Naive thymus-derived CD8-positive, alpha-beta T cell (primary cell): ENCODE measurements around the gene TUBG1. TPM values are rescaled to one million over a fixed set of nuclear protein-coding genes. Genes with fewer than 3 reads are reported as not detected.

Experiments
- ATAC-seq, 2 donors: fragments of 150-1000 bp; cut with Tn5 transposase in 1 of 2; sonication (Bioruptor Pico), chemical (Tn5 transposase) in 1 of 2; 1 replicate in 1 of 2; 2 replicates in 1 of 2; pipeline ENCODE4 v1.10.0; 2021; ENCODE audit warnings: mild to moderate bottlenecking in 2 of 2, moderate library complexity in 2 of 2
- POLR2A ChIA-PET: fragments of 350-600 bp; sonication (Branson Sonifier 250); formaldehyde crosslinking; loops from one replicate; lab custom pipeline; 2021; ENCODE audit warnings: antibody characterized with exemption; lab: Charles Lee
- DNase-seq, 10 donors: peaks; one replicate each; pipeline versions ENCODE4 v3.0.0 to v3.0.0-alpha.2; 2020 to 2022
- H3K27ac Mint-ChIP-seq, 10 donors: one replicate each; pipeline ENCODE4 v1.8.0; 2020 to 2022; ENCODE audit warnings: mild to moderate bottlenecking in 10 of 10, mixed read lengths in 10 of 10, moderate library complexity in 4 of 10, inconsistent platforms in 1 of 10
- H3K27me3 Mint-ChIP-seq, 5 donors: one replicate each; pipeline ENCODE4 v1.8.0; 2021 to 2022; ENCODE audit warnings: mixed read lengths in 5 of 5
- H3K36me3 Mint-ChIP-seq, 3 donors: one replicate each; pipeline ENCODE4 v1.8.0; 2020 to 2022; ENCODE audit warnings: mixed read lengths in 3 of 3, mild to moderate bottlenecking in 2 of 3, inconsistent platforms in 1 of 3
- H3K4me1 Mint-ChIP-seq, 4 donors: one replicate each; pipeline ENCODE4 v1.8.0; 2021 to 2022; ENCODE audit warnings: mixed read lengths in 4 of 4
- H3K4me3 Mint-ChIP-seq, 10 donors: one replicate each; pipeline ENCODE4 v1.8.0; 2020 to 2022; ENCODE audit warnings: mild to moderate bottlenecking in 10 of 10, mixed read lengths in 10 of 10, moderate library complexity in 6 of 10, inconsistent platforms in 1 of 10
- H3K9me3 Mint-ChIP-seq, 9 donors: one replicate each; pipeline ENCODE4 v1.8.0; 2020 to 2022; ENCODE audit warnings: mixed read lengths in 9 of 9, mild to moderate bottlenecking in 3 of 9, inconsistent platforms in 1 of 9, moderate library complexity in 1 of 9
- polyA plus RNA-seq, 3 donors: library from polyadenylated mRNA; unstranded; fragments of 300-500 nt; fragmentation: Illumina TruSeq; gene quantifications; one replicate each; pipeline ENCODE4 v1.2.3, GENCODE V29; 2021
- total RNA-seq, 8 experiments: library from RNA in 2 of 8; stranded (reverse) in 2 of 8; gene quantifications; one replicate each; pipeline ENCODE4 v1.2.3 and lab custom pipeline; 2021 to 2026

TUBG1 gene
- total and polyA plus RNA-seq, 5 experiments from 2014 or later, result 6.7 to 16.3 (median 10.3) TPM

DNA sequence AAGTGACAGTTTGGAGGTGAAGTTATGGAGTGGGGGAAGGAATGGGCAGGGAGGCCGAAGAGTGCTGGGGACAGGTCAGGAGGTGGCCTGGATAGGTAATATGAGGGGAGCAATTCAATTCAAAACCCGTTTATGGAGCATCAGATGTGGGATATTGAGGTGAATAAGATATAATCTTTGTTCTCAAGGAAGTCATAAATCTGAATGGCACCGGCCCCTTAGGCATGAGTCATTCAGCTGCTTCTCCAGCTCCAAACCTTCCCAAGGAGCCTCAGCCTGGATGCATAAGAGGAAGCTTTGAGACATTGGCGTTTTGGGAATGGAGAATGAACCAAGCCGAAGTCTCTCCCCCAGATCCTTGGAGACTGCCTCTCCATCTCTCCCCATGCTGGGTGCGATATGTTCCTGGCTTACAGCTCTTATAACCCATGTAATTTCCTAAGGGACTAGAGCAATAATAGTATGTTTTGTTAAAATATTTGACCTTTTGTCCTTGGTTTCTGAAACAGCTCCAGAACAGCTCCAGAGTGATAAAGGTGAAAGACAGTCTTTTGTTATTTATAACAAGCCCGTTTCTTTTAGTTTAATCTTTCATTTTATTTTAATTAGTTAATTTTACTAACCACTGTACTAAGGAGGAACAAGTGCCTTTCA, 51.3 kb downstream of the TUBG1 start:
- H3K27ac Mint-ChIP-seq, result peak overlapping the region in 1 of 10 donors; percentile 27
- H3K4me1 Mint-ChIP-seq, result peaks cover 11 to 25% (median 18%) of the 10 kb centered on the region in 4 donors
- peak overlapping the region in 8 of 10 donors; percentile 19 to 75 (median 42) for H3K4me3 Mint-ChIP-seq
- ATAC-seq (no peak), DNase-seq (no peak)
- peaks cover 0 to 3% (median 0%) of the 10 kb centered on the region in 5 donors for H3K27me3 Mint-ChIP-seq
- POLR2A ChIA-PET, result interaction anchor here (0.7 to 2.7 kb wide), 3 partner anchors 18 to 51 kb away, joined by 3 to 8 read pairs (median 3); partner anchors contain the start of genes RETREG3 and TUBG1
- H3K9me3 Mint-ChIP-seq, result no peaks in the 10 kb centered on the region
- peaks cover 0 to 28% (median 6%) of the 10 kb centered on the region in 3 donors for H3K36me3 Mint-ChIP-seq

Other genes with a start within 250 kb of the TUBG1 start
- gene STAT3, start 221.2 kb upstream of the TUBG1 start, total RNA-seq, result 100 to 1,000 TPM; 130 to 135 TPM
- 100 to 1,000 TPM; 129 to 154 (median 153) TPM for gene STAT3, start 221.2 kb upstream of the TUBG1 start, polyA plus RNA-seq
- not detected for gene CAVIN1, start 186.4 kb upstream of the TUBG1 start, total RNA-seq
- under 1 TPM in 1 of 3 donors, not detected in 2; 0.03 TPM for gene CAVIN1, start 186.4 kb upstream of the TUBG1 start, polyA plus RNA-seq
- gene ATP6V0A1, start 150.8 kb upstream of the TUBG1 start, total RNA-seq, result 10 to 100 TPM; 18.3 to 19.1 TPM
- gene ATP6V0A1, start 150.8 kb upstream of the TUBG1 start, polyA plus RNA-seq, result 10 to 100 TPM in 2 of 3 donors, 1 to 10 TPM in 1; 4.1 to 12.6 (median 10.3) TPM
- 10 to 100 TPM; 26.4 to 28.5 TPM for gene NAGLU, start 73.4 kb upstream of the TUBG1 start, total RNA-seq
- gene NAGLU, start 73.4 kb upstream of the TUBG1 start, polyA plus RNA-seq, result 10 to 100 TPM in 2 of 3 donors, 1 to 10 TPM in 1; 8.0 to 16.2 (median 13.4) TPM
- gene HSD17B1, start 56.8 kb upstream of the TUBG1 start, total RNA-seq, result 1 to 10 TPM; 1.4 to 2.1 TPM
- gene HSD17B1, start 56.8 kb upstream of the TUBG1 start, polyA plus RNA-seq, result under 1 TPM; 0.18 to 0.98 (median 0.24) TPM
- 10 to 100 TPM; 67.0 to 72.3 TPM for gene COASY, start 47.5 kb upstream of the TUBG1 start, total RNA-seq
- 10 to 100 TPM; 48.3 to 67.9 (median 65.5) TPM for gene COASY, start 47.5 kb upstream of the TUBG1 start, polyA plus RNA-seq
- gene MLX, start 42.6 kb upstream of the TUBG1 start, total RNA-seq, result 10 to 100 TPM; 58.2 to 67.8 TPM
- gene MLX, start 42.6 kb upstream of the TUBG1 start, polyA plus RNA-seq, result 10 to 100 TPM; 24.6 to 47.1 (median 25.0) TPM
- gene PSMC3IP, start 32.0 kb upstream of the TUBG1 start, total RNA-seq, result 1 to 10 TPM; 3.3 to 4.6 TPM
- gene PSMC3IP, start 32.0 kb upstream of the TUBG1 start, polyA plus RNA-seq, result 1 to 10 TPM in 1 of 3 donors, under 1 TPM in 2; 0.69 to 1.1 (median 0.71) TPM
- gene RETREG3, start 309 bp upstream of the TUBG1 start, total RNA-seq, result 100 to 1,000 TPM; 139 to 147 TPM
- gene RETREG3, start 309 bp upstream of the TUBG1 start, polyA plus RNA-seq, result 100 to 1,000 TPM; 119 to 131 (median 122) TPM
- 10 to 100 TPM; 18.1 to 22.1 TPM for gene TUBG2, start 49.6 kb downstream of the TUBG1 start, total RNA-seq
- 1 to 10 TPM; 4.9 to 6.9 (median 6.0) TPM for gene TUBG2, start 49.6 kb downstream of the TUBG1 start, polyA plus RNA-seq
- not detected for gene PLEKHH3, start 67.3 kb downstream of the TUBG1 start, total RNA-seq
- gene PLEKHH3, start 67.3 kb downstream of the TUBG1 start, polyA plus RNA-seq, result not detected
- gene CCR10, start 72.2 kb downstream of the TUBG1 start, total RNA-seq, result 1 to 10 TPM; 1.3 to 1.7 TPM
- gene CCR10, start 72.2 kb downstream of the TUBG1 start, polyA plus RNA-seq, result 1 to 10 TPM in 1 of 3 donors, under 1 TPM in 2; 0.68 to 1.8 (median 0.75) TPM
- gene CNTNAP1, start 72.8 kb downstream of the TUBG1 start, total RNA-seq, result 1 to 10 TPM; 2.7 to 3.0 TPM
- under 1 TPM in 1 of 3 donors, not detected in 2; 0.05 TPM for gene CNTNAP1, start 72.8 kb downstream of the TUBG1 start, polyA plus RNA-seq
- gene EZH1, start 135.4 kb downstream of the TUBG1 start, total RNA-seq, result 100 to 1,000 TPM; 186 to 197 TPM
- 10 to 100 TPM; 30.6 to 44.6 (median 32.0) TPM for gene EZH1, start 135.4 kb downstream of the TUBG1 start, polyA plus RNA-seq
- gene RAMP2, start 151.5 kb downstream of the TUBG1 start, total RNA-seq, result not detected
- not detected for gene RAMP2, start 151.5 kb downstream of the TUBG1 start, polyA plus RNA-seq
- gene VPS25, start 163.8 kb downstream of the TUBG1 start, total RNA-seq, result 10 to 100 TPM; 51.0 to 55.2 TPM
- gene VPS25, start 163.8 kb downstream of the TUBG1 start, polyA plus RNA-seq, result 10 to 100 TPM; 43.9 to 64.5 (median 56.3) TPM
- gene WNK4, start 170.9 kb downstream of the TUBG1 start, total RNA-seq, result under 1 TPM; 0.27 to 0.62 TPM
- under 1 TPM in 1 of 3 donors, not detected in 2; 0.09 TPM for gene WNK4, start 170.9 kb downstream of the TUBG1 start, polyA plus RNA-seq
- gene COA3, start 189.0 kb downstream of the TUBG1 start, total RNA-seq, result 10 to 100 TPM; 26.7 to 27.0 TPM
- 100 to 1,000 TPM; 106 to 119 (median 118) TPM for gene COA3, start 189.0 kb downstream of the TUBG1 start, polyA plus RNA-seq
- gene CNTD1, start 189.2 kb downstream of the TUBG1 start, total RNA-seq, result not detected
- gene CNTD1, start 189.2 kb downstream of the TUBG1 start, polyA plus RNA-seq, result under 1 TPM; 0.12 to 0.52 (median 0.24) TPM
- gene BECN1, start 214.6 kb downstream of the TUBG1 start, total RNA-seq, result 100 to 1,000 TPM; 103 to 109 TPM
- gene BECN1, start 214.6 kb downstream of the TUBG1 start, polyA plus RNA-seq, result 100 to 1,000 TPM; 106 to 124 (median 123) TPM
- gene PSME3, start 223.7 kb downstream of the TUBG1 start, total RNA-seq, result 10 to 100 TPM; 65.3 to 67.3 TPM
- 100 to 1,000 TPM; 117 to 123 (median 120) TPM for gene PSME3, start 223.7 kb downstream of the TUBG1 start, polyA plus RNA-seq
- gene AOC2, start 234.9 kb downstream of the TUBG1 start, total RNA-seq, result 1 to 10 TPM; 4.0 to 4.2 TPM
- gene AOC2, start 234.9 kb downstream of the TUBG1 start, polyA plus RNA-seq, result under 1 TPM; 0.06 to 0.63 (median 0.12) TPM
- gene AOC3, start 241.5 kb downstream of the TUBG1 start, total RNA-seq, result 1 to 10 TPM; 1.6 TPM
- gene AOC3, start 241.5 kb downstream of the TUBG1 start, polyA plus RNA-seq, result under 1 TPM in 1 of 3 donors, not detected in 2; 0.13 TPM